HEK293 (cell line): ENCODE data around the gene BOD1.
A peak's percentile ranks its signal among the peaks of the same experiment; 100 is the strongest.

Experiments used
- CTCF ChIA-PET: fragments of 350-600 bp; formaldehyde crosslinking; extraction: SDS; loops from one replicate; lab custom pipeline; 2021; ENCODE audit warnings: antibody characterized with exemption; lab: Yijun Ruan, JAX
- POLR2A ChIA-PET: fragments of 300-600 bp; formaldehyde crosslinking; extraction: SDS; loops from one replicate; lab custom pipeline; 2020; ENCODE audit warnings: antibody characterized with exemption, inconsistent platforms; lab: Yijun Ruan, JAX
- H3K27ac ChIP-seq: fragments of 200-500 bp; sonication (Bioruptor generic); 2 replicates; pipeline ENCODE4 v1.5.1; 2014; ENCODE audit warnings: low read depth, low read length, control low read depth, inconsistent platforms; ENCODE audit errors: extremely low read depth
- H3K36me3 ChIP-seq, 2 experiments: fragments of 200-500 bp in 1 of 2; sonication (Bioruptor generic) in 1 of 2; 1 replicate in 1 of 2; 2 replicates in 1 of 2; pipeline ENCODE4 v1.5.1; 2014 to 2017; ENCODE audit warnings: inconsistent platforms in 2 of 2, low read length in 2 of 2; ENCODE audit not compliant: control insufficient read depth in 2 of 2, insufficient read depth in 1 of 2
- H3K4me1 ChIP-seq: fragments of 200-500 bp; sonication (Bioruptor generic); 2 replicates; pipeline ENCODE4 v1.5.1; 2014; ENCODE audit warnings: mild to moderate bottlenecking, low read length, inconsistent platforms; ENCODE audit not compliant: control insufficient read depth, insufficient read depth
- H3K4me3 ChIP-seq: 2 replicates; pipeline ENCODE4 v1.5.1; 2011; ENCODE audit warnings: low read depth, mild to moderate bottlenecking, control low read depth, low read length, moderate library complexity
- H3K9me3 ChIP-seq: fragments of 200-500 bp; sonication (Bioruptor generic); 2 replicates; pipeline ENCODE4 v1.5.1; 2014; ENCODE audit warnings: low read depth, low read length, inconsistent platforms; ENCODE audit not compliant: control insufficient read depth, insufficient read depth
- BCL11B ChIP-seq: fragments of 450-650 bp; formaldehyde crosslinking; IDR thresholded peaks from 2 replicates; pipeline ENCODE4 v1.5.1; 2016; ENCODE audit warnings: low read depth, missing biosample characterization, missing genetic modification characterization
- GLI2 ChIP-seq: fragments of 450-650 bp; formaldehyde crosslinking; IDR thresholded peaks from 2 replicates; pipeline ENCODE4; 2017; ENCODE audit warnings: missing biosample characterization, missing genetic modification characterization, low read depth, borderline replicate concordance
- GLIS1 ChIP-seq: fragments of 450-650 bp; formaldehyde crosslinking; IDR thresholded peaks from 2 replicates; pipeline ENCODE4 v1.5.1; 2016; ENCODE audit warnings: missing biosample characterization, missing genetic modification characterization
- MZF1 ChIP-seq: fragments of 450-650 bp; formaldehyde crosslinking; IDR thresholded peaks from 2 replicates; pipeline ENCODE4 v1.5.1; 2017; ENCODE audit warnings: missing biosample characterization, missing genetic modification characterization, borderline replicate concordance
- SALL2 ChIP-seq: fragments of 450-650 bp; formaldehyde crosslinking; IDR thresholded peaks from 2 replicates; pipeline ENCODE4 v1.5.0; 2017; ENCODE audit warnings: missing biosample characterization, mild to moderate bottlenecking, missing genetic modification characterization, borderline replicate concordance
- SCRT2 ChIP-seq: fragments of 450-650 bp; formaldehyde crosslinking; IDR thresholded peaks from 2 replicates; pipeline ENCODE4 v1.5.1; 2016; ENCODE audit warnings: missing biosample characterization, missing genetic modification characterization
- SP7 ChIP-seq: fragments of 450-650 bp; formaldehyde crosslinking; IDR thresholded peaks from 2 replicates; pipeline ENCODE4 v1.5.1; 2016; ENCODE audit warnings: missing biosample characterization, missing genetic modification characterization
- ZBTB10 ChIP-seq: fragments of 450-650 bp; formaldehyde crosslinking; IDR thresholded peaks from 2 replicates; pipeline ENCODE4 v1.5.1; 2016; ENCODE audit warnings: missing biosample characterization, missing genetic modification characterization
- ZNF112 ChIP-seq: fragments of 450-650 bp; formaldehyde crosslinking; IDR thresholded peaks from 2 replicates; pipeline ENCODE4 v1.5.0; 2017; ENCODE audit warnings: missing biosample characterization, missing genetic modification characterization
- ZNF26 ChIP-seq: fragments of 450-650 bp; formaldehyde crosslinking; IDR thresholded peaks from 2 replicates; pipeline ENCODE4 v1.5.1; 2016; ENCODE audit warnings: missing biosample characterization, missing genetic modification characterization
- ZNF658 ChIP-seq: fragments of 450-650 bp; formaldehyde crosslinking; IDR thresholded peaks from 2 replicates; pipeline ENCODE4; 2016; ENCODE audit warnings: missing biosample characterization, missing genetic modification characterization
- ZNF660 ChIP-seq: fragments of 450-650 bp; IDR thresholded peaks from 2 replicates; pipeline ENCODE4 v1.5.1; 2018; ENCODE audit warnings: missing biosample characterization, mild to moderate bottlenecking, missing genetic modification characterization
- ZNF701 ChIP-seq: fragments of 450-650 bp; formaldehyde crosslinking; IDR thresholded peaks from 2 replicates; pipeline ENCODE4 v1.5.1; 2016; ENCODE audit warnings: missing biosample characterization, missing genetic modification characterization
- ZNF768 ChIP-seq: fragments of 450-650 bp; formaldehyde crosslinking; IDR thresholded peaks from 2 replicates; pipeline ENCODE4 v1.5.1; 2018; ENCODE audit warnings: missing biosample characterization, mild to moderate bottlenecking, missing genetic modification characterization
- ZNF791 ChIP-seq: fragments of 450-650 bp; formaldehyde crosslinking; IDR thresholded peaks from 2 replicates; pipeline ENCODE4 v1.5.1; 2016; ENCODE audit warnings: missing biosample characterization, missing genetic modification characterization
- ZNF843 ChIP-seq: fragments of 450-650 bp; formaldehyde crosslinking; IDR thresholded peaks from 2 replicates; pipeline ENCODE4 v1.5.1; 2016; ENCODE audit warnings: missing biosample characterization, missing genetic modification characterization
- ZSCAN16 ChIP-seq: fragments of 450-650 bp; formaldehyde crosslinking; IDR thresholded peaks from 2 replicates; pipeline ENCODE4 v1.5.1; 2016; ENCODE audit warnings: missing biosample characterization, missing genetic modification characterization
- ZSCAN4 ChIP-seq: fragments of 450-650 bp; formaldehyde crosslinking; IDR thresholded peaks from 2 replicates; pipeline ENCODE4 v1.5.1; 2017; ENCODE audit warnings: missing biosample characterization, missing genetic modification characterization

Gene BOD1

GRCh38 chr5:173575985-173576384, 40.5 kb downstream of the BOD1 start:
- CTCF ChIA-PET, result no interaction called here
- Histone ChIP-seq H3K36me3 (no peaks in the 10 kb centered on the region), H3K4me3 (no peak overlapping the region), H3K9me3 (no peaks in the 10 kb centered on the region), H3K27ac (no peak overlapping the region), H3K4me1 (no peaks in the 10 kb centered on the region)
- POLR2A ChIA-PET, result no interaction called here
- TF ChIP-seq ZNF791 (tag by site-specific recombination), result no peak
- peak; percentile 36; the same call in 1 of the 2 replicates for TF ChIP-seq SCRT2 (tag by site-specific recombination)

- Histone ChIP-seq H3K4me3 (no peak overlapping the region), H3K4me1 (no peaks in the 10 kb centered on the region), H3K36me3 (no peaks in the 10 kb centered on the region), H3K27ac (no peak overlapping the region), H3K9me3 (no peaks in the 10 kb centered on the region)
- POLR2A ChIA-PET, result no interaction called here
- CTCF ChIA-PET, result interaction anchor here (1.0 to 1.1 kb wide), 3 partner anchors 9 to 281 kb away, joined by 3 to 4 read pairs (median 4); no protein-coding TSS in a partner anchor
- no peak for TF ChIP-seq ZNF26 (tag by site-specific recombination)
- no peak for TF ChIP-seq ZSCAN4 (tag by site-specific recombination)
- no peak for TF ChIP-seq ZNF768 (tag by site-specific recombination)
- TF ChIP-seq MZF1 (tag by site-specific recombination), result no peak
- no peak for TF ChIP-seq ZNF112 (tag by site-specific recombination)
- TF ChIP-seq ZNF843, result no peak
- TF ChIP-seq ZNF660 (tag by site-specific recombination), result no peak
- TF ChIP-seq GLIS1 (tag by site-specific recombination), result no peak
- no peak for TF ChIP-seq SP7 (tag by site-specific recombination)
- TF ChIP-seq SALL2, result no peak
- no peak for TF ChIP-seq ZNF658 (tag by site-specific recombination)
- TF ChIP-seq ZNF701 (tag by site-specific recombination), result no peak
- no peak for TF ChIP-seq BCL11B
- TF ChIP-seq ZBTB10 (tag by site-specific recombination), result no peak
- TF ChIP-seq ZSCAN16 (tag by site-specific recombination), result no peak
- no peak for TF ChIP-seq GLI2 (tag by site-specific recombination)
Measured at GRCh38 chr5:173574983-173575382, 41.5 kb downstream of the BOD1 start.
